OCI-LY7 (cell line): ENCODE results near the gene IFT43. TPM values are rescaled to one million over a fixed set of nuclear protein-coding genes. Genes with fewer than 3 reads are reported as not detected.

Experiments used
- BruUV-seq: library from RNA; stranded (reverse); fragments of 400-500 nt; replicated peaks from 2 replicates; lab custom pipeline; 2021; lab: Mats Ljungman, UMichigan
- CTCF ChIA-PET: fragments of 300-600 bp; sonication (Branson Sonifier 250); formaldehyde crosslinking; loops from one replicate; lab custom pipeline; 2022; ENCODE audit warnings: antibody characterized with exemption; ENCODE audit not compliant: unreplicated experiment; lab: Charles Lee
- POLR2A ChIA-PET: fragments of 300-600 bp; sonication (Branson Sonifier 250); formaldehyde crosslinking; loops from one replicate; lab custom pipeline; 2022; ENCODE audit warnings: antibody characterized with exemption; lab: Charles Lee
- DNase-seq: peaks from one replicate; pipeline ENCODE4 v3.0.0-alpha.2; 2015; ENCODE audit warnings: low spot score
- H2AFZ ChIP-seq: fragments of 200-600 bp; sonication (generic), shearing (Covaris generic); 2 replicates; pipeline ENCODE4 v1.6.1; 2014; ENCODE audit warnings: mild to moderate bottlenecking, antibody characterized with exemption, low read length, moderate library complexity
- H3K27ac ChIP-seq: fragments of 200-600 bp; sonication (generic); 2 replicates; pipeline ENCODE4 v1.5.1; 2014; ENCODE audit warnings: mixed run types, low read depth, mild to moderate bottlenecking, moderate library complexity, low read length, inconsistent platforms; ENCODE audit not compliant: poor library complexity, severe bottlenecking
- H3K36me3 ChIP-seq: fragments of 200-600 bp; sonication (generic); 2 replicates; pipeline ENCODE4 v1.6.1; 2014; ENCODE audit warnings: mild to moderate bottlenecking, antibody characterized with exemption, low read length, moderate library complexity, mixed read lengths; ENCODE audit not compliant: insufficient read depth
- H3K4me1 ChIP-seq: fragments of 200-600 bp; sonication (generic); 2 replicates; pipeline ENCODE4 v1.5.1; 2014; ENCODE audit warnings: mild to moderate bottlenecking, low read length; ENCODE audit not compliant: insufficient read depth, poor library complexity, severe bottlenecking
- H3K4me2 ChIP-seq: fragments of 200-600 bp; sonication (generic); 2 replicates; pipeline ENCODE4 v1.6.1; 2014; ENCODE audit warnings: mild to moderate bottlenecking, low read length
- H3K4me3 ChIP-seq: fragments of 200-600 bp; sonication (generic); 2 replicates; pipeline ENCODE4 v1.5.1; 2014; ENCODE audit warnings: mild to moderate bottlenecking, low read depth, low read length; ENCODE audit not compliant: poor library complexity, severe bottlenecking
- H3K79me2 ChIP-seq: fragments of 200-600 bp; sonication (generic); 2 replicates; pipeline ENCODE4 v1.6.1; 2016; ENCODE audit warnings: low read depth, mild to moderate bottlenecking, low read length, moderate library complexity, mixed read lengths; ENCODE audit not compliant: insufficient read depth
- H3K9me2 ChIP-seq: fragments of 200-600 bp; sonication (generic); 2 replicates; pipeline ENCODE4 v1.6.1; 2016; ENCODE audit warnings: mild to moderate bottlenecking, low read length, mixed read lengths; ENCODE audit not compliant: insufficient read depth
- H3K9me3 ChIP-seq: fragments of 200-600 bp; sonication (generic); 2 replicates; pipeline ENCODE4 v1.6.1; 2014; ENCODE audit warnings: mild to moderate bottlenecking, mixed run types, low read length, mixed read lengths
- H4K20me1 ChIP-seq: fragments of 200-600 bp; sonication (generic); 2 replicates; pipeline ENCODE4 v1.6.1; 2014; ENCODE audit warnings: mild to moderate bottlenecking, antibody characterized with exemption, low read length, moderate library complexity, mixed read lengths; ENCODE audit not compliant: insufficient read depth
- CTCF ChIP-seq: fragments of 200-600 bp; sonication (generic); conservative IDR thresholded peaks from 2 replicates; pipeline ENCODE4 v1.5.1; 2014; ENCODE audit warnings: mild to moderate bottlenecking, antibody characterized with exemption, low read length, moderate library complexity, mixed read lengths
- EZH2phosphoT487 ChIP-seq: fragments of 200-600 bp; sonication (generic); IDR thresholded peaks from 2 replicates; pipeline ENCODE4 v1.6.1; 2018; ENCODE audit warnings: low read depth, borderline replicate concordance, mild to moderate bottlenecking, mixed run types, antibody characterized with exemption, low read length, moderate library complexity, mixed read lengths
- intact Hi-C: fragments of 100-400 bp; cut with micrococcal nuclease; formaldehyde crosslinking; loops from one replicate; pipeline ENCODE4 v1.10.0; 2022; ENCODE audit not compliant: unreplicated experiment
- total RNA-seq, 2 experiments: library from RNA; depleted of rRNA in 1 of 2; stranded (reverse); fragments of >200 nt in 1 of 2; shearing (Covaris generic) in 1 of 2; gene quantifications; 2 replicates each; pipeline ENCODE4 v1.2.3, GENCODE V29; 2014 to 2022

Gene IFT43
- total RNA-seq, 2 experiments from 2014 or later: 9.3 to 13.6 TPM

DNA sequence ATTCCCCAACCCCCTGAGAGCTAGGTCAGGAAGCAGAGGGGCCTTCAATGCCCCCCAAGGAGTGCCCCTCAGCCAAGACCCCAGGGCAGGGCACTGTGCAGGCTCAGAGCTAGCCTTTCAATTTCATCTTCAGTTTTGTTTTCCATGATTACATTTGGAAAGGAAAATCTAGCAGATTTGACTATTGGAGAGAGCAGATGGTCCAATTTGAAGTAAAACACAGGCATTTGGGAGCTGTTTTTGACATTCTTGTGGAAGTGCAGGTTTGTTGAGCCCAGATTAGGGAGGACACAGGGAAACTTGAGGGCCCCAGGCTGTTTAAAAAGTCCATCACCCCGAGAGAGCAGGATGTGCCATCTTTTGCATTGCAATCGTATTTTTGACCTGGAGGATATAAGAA, 107.5 kb downstream of the IFT43 start:
- Histone ChIP-seq H4K20me1 (no peaks in the 10 kb centered on the region), H2AFZ (no peak overlapping the region), H3K36me3 (no peaks in the 10 kb centered on the region), H3K9me2 (no peaks in the 10 kb centered on the region), H3K9me3 (no peaks in the 10 kb centered on the region), H3K79me2 (no peaks in the 10 kb centered on the region), H3K4me2 (no peak overlapping the region), H3K4me1 (no peaks in the 10 kb centered on the region), H3K4me3 (no peak overlapping the region), H3K27ac (no peak overlapping the region)
- no peak for DNase-seq
- no TSS peak for BruUV-seq
- TF ChIP-seq EZH2phosphoT487 (no peak), CTCF (no peak)
- intact Hi-C loops: no loop called here
- ChIA-PET POLR2A (no interaction called here), CTCF (no interaction called here)

- CTCF ChIA-PET: no interaction called here
Observed at GRCh38 chr14:76096257-76096656, 110.7 kb downstream of the IFT43 start.

More at GRCh38 chr14:76096257-76096656, 110.7 kb downstream of the IFT43 start:
- intact Hi-C loops: no loop called here
- no peaks in the 10 kb centered on the region for H3K79me2 ChIP-seq
- H2AFZ ChIP-seq: no peak overlapping the region
- no peaks in the 10 kb centered on the region for H3K36me3 ChIP-seq
- H3K4me1 ChIP-seq: no peaks in the 10 kb centered on the region
- H3K4me2 ChIP-seq: no peak overlapping the region
- TF ChIP-seq CTCF (no peak), EZH2phosphoT487 (no peak)
- no peak overlapping the region for H3K4me3 ChIP-seq
- H3K9me2 ChIP-seq: no peaks in the 10 kb centered on the region
- no peaks in the 10 kb centered on the region for H4K20me1 ChIP-seq
- no peak overlapping the region for H3K27ac ChIP-seq
- BruUV-seq: no TSS peak
- DNase-seq: no peak
- POLR2A ChIA-PET: no interaction called here
- H3K9me3 ChIP-seq: no peaks in the 10 kb centered on the region
